Panc1 (cell line): Measurements from ENCODE around the gene EPB41L5. TPM values are rescaled to one million over a fixed set of nuclear protein-coding genes. Genes with fewer than 3 reads are reported as not detected.

Experiments
- ATAC-seq: fragments of 200-7000 bp; cut with Tn5 transposase; 2 replicates; pipeline ENCODE4 v1.9.1; 2020; ENCODE audit warnings: mild to moderate bottlenecking, moderate library complexity
- BruUV-seq: library from RNA; stranded (reverse); fragments of 400-500 nt; replicated peaks from 2 replicates; lab custom pipeline; 2021; lab: Mats Ljungman, UMichigan
- CTCF ChIA-PET: fragments of 300-600 bp; sonication (Branson Sonifier 250); formaldehyde crosslinking; loops from one replicate; lab custom pipeline; 2022; ENCODE audit warnings: antibody characterized with exemption; lab: Charles Lee
- POLR2A ChIA-PET: fragments of 300-600 bp; sonication (Branson Sonifier 250); formaldehyde crosslinking; loops from one replicate; lab custom pipeline; 2022; ENCODE audit warnings: antibody characterized with exemption; lab: Charles Lee
- DNase-seq: peaks from one replicate; pipeline ENCODE4 v3.0.0-alpha.2; 2010; ENCODE audit warnings: low read depth, low spot score
- H3K27ac ChIP-seq: 2 replicates; pipeline ENCODE4 v1.5.1; 2011; ENCODE audit warnings: mild to moderate bottlenecking, low read length, inconsistent platforms
- H3K27me3 ChIP-seq: fragments of 200-500 bp; sonication (Bioruptor generic); 2 replicates; pipeline ENCODE4 v1.6.0; 2014; ENCODE audit warnings: low read length, inconsistent platforms; ENCODE audit not compliant: control insufficient read depth, insufficient read depth
- H3K36me3 ChIP-seq: fragments of 200-500 bp; sonication (Bioruptor generic); 2 replicates; pipeline ENCODE4 v1.5.1; 2014; ENCODE audit warnings: inconsistent platforms, mild to moderate bottlenecking, low read length, moderate library complexity; ENCODE audit not compliant: control insufficient read depth, insufficient read depth
- H3K4me1 ChIP-seq: 2 replicates; pipeline ENCODE4 v1.5.1; 2011; ENCODE audit warnings: inconsistent platforms, mild to moderate bottlenecking, low read length, moderate library complexity; ENCODE audit not compliant: control insufficient read depth, insufficient read depth
- H3K4me3 ChIP-seq, 2 experiments: 2 replicates each; pipeline ENCODE4 v1.5.1; 2011 to 2012; ENCODE audit warnings: low read depth in 2 of 2, low read length in 2 of 2, mild to moderate bottlenecking in 2 of 2, inconsistent platforms in 1 of 2, moderate library complexity in 1 of 2
- H3K9me3 ChIP-seq: fragments of 200-500 bp; sonication (Bioruptor generic); 2 replicates; pipeline ENCODE4 v1.5.1; 2014; ENCODE audit warnings: low read depth, mild to moderate bottlenecking, inconsistent platforms, low read length, moderate library complexity; ENCODE audit not compliant: control insufficient read depth, insufficient read depth
- CTCF ChIP-seq: fragments of 450-650 bp; IDR thresholded peaks from 2 replicates; pipeline ENCODE4 v1.5.1; 2017; ENCODE audit warnings: mild to moderate bottlenecking
- POLR2AphosphoS5 ChIP-seq: IDR thresholded peaks from 2 replicates; pipeline ENCODE4 v1.6.1; 2012; ENCODE audit warnings: mild to moderate bottlenecking, low read depth, low read length, moderate library complexity
- REST ChIP-seq, 2 experiments: IDR thresholded peaks; 2 replicates each; pipeline ENCODE4 v1.6.1; 2011 to 2012; ENCODE audit warnings: low read depth in 2 of 2, control low read depth in 1 of 2, low read length in 1 of 2, mild to moderate bottlenecking in 1 of 2, moderate library complexity in 1 of 2; ENCODE audit not compliant: insufficient read depth in 1 of 2
- SIN3A ChIP-seq: IDR thresholded peaks from 2 replicates; pipeline ENCODE4 v1.6.1; 2012; ENCODE audit warnings: low read depth, mild to moderate bottlenecking, low read length, moderate library complexity, borderline replicate concordance; ENCODE audit not compliant: insufficient read depth
- TCF7L2 ChIP-seq: IDR thresholded peaks from 2 replicates; pipeline ENCODE4 v1.6.1; 2011; ENCODE audit warnings: mild to moderate bottlenecking, low read depth, low read length, inconsistent platforms
- in situ Hi-C: cut with HindIII; loops from 2 replicates; pipeline ENCODE4 v1.10.0; 2016; ENCODE audit warnings: low sequenced_read_pairs, low pct_unique_long_range_greater_than_20kb
- intact Hi-C: fragments of 100-400 bp; cut with micrococcal nuclease; formaldehyde crosslinking; loops from one replicate; pipeline ENCODE4 v1.10.0; 2022; ENCODE audit not compliant: unreplicated experiment
- total RNA-seq: library from RNA; stranded (reverse); gene quantifications from one replicate; pipeline ENCODE4 v1.2.1, GENCODE V29; 2021; ENCODE audit not compliant: unreplicated experiment

EPB41L5 gene
- total RNA-seq, 1 experiment from 2014 or later: 42.2 TPM

- no peak for DNase-seq
- no peak for TF ChIP-seq REST (IDR thresholded peaks at IDR 0.05; ENCODE audit: insufficient read depth in 1 of 2, low read depth in 2 of 2, low read length in 1 of 2)
- CTCF ChIA-PET: interaction anchor here (0.9 kb wide), 1 partner anchor 22 kb away, joined by 3 read pairs; no protein-coding TSS in a partner anchor
- Histone ChIP-seq H3K36me3 (peaks cover 2% of the 10 kb centered on the region; the same call in 1 of the 2 replicates), H3K9me3 (no peaks in the 10 kb centered on the region), H3K27ac (no peak overlapping the region), H3K27me3 (no peaks in the 10 kb centered on the region), H3K4me1 (no peaks in the 10 kb centered on the region), H3K4me3 (no peak overlapping the region)
- in situ Hi-C loops (no loop called here), intact Hi-C loops (no loop called here)
- POLR2A ChIA-PET: interaction anchor here (0.6 kb wide), 1 partner anchor 69 kb away, joined by 3 read pairs; no protein-coding TSS in a partner anchor
- no TSS peak for BruUV-seq
- no peak for ATAC-seq
These were observed 119.3 kb downstream of the EPB41L5 start for GRCh38 chr2:120132190-120132589.

GRCh38 chr2:120132691-120133090 is 119.8 kb downstream of the EPB41L5 start:
- BruUV-seq: no TSS peak
- H3K9me3 ChIP-seq: no peaks in the 10 kb centered on the region
- H3K4me1 ChIP-seq: no peaks in the 10 kb centered on the region
- H3K36me3 ChIP-seq: peaks cover 2% of the 10 kb centered on the region; the same call in 1 of the 2 replicates
- ChIA-PET CTCF (interaction anchor here (0.9 kb wide), 1 partner anchor 23 kb away, joined by 3 read pairs; no protein-coding TSS in a partner anchor), POLR2A (interaction anchor here (0.6 kb wide), 1 partner anchor 69 kb away, joined by 3 read pairs; no protein-coding TSS in a partner anchor)
- DNase-seq: no peak
- TF ChIP-seq REST (IDR thresholded peaks at IDR 0.05; ENCODE audit: insufficient read depth in 1 of 2, low read depth in 2 of 2, low read length in 1 of 2): no peak
- no peak for TF ChIP-seq TCF7L2
- TF ChIP-seq POLR2AphosphoS5: no peak
- TF ChIP-seq SIN3A: no peak
- TF ChIP-seq CTCF: no peak
- no peak for ATAC-seq
- H3K27ac ChIP-seq: no peak overlapping the region
- no peak overlapping the region for H3K4me3 ChIP-seq
- no peaks in the 10 kb centered on the region for H3K27me3 ChIP-seq
- in situ Hi-C loops (no loop called here), intact Hi-C loops (no loop called here)
